Measurements from ENCODE around the gene HBG1.

- no peak for TF ChIP-seq ZNF768 (tag by site-specific recombination; IDR thresholded peaks at IDR 0.05)
- TF ChIP-seq, protein P1, sequence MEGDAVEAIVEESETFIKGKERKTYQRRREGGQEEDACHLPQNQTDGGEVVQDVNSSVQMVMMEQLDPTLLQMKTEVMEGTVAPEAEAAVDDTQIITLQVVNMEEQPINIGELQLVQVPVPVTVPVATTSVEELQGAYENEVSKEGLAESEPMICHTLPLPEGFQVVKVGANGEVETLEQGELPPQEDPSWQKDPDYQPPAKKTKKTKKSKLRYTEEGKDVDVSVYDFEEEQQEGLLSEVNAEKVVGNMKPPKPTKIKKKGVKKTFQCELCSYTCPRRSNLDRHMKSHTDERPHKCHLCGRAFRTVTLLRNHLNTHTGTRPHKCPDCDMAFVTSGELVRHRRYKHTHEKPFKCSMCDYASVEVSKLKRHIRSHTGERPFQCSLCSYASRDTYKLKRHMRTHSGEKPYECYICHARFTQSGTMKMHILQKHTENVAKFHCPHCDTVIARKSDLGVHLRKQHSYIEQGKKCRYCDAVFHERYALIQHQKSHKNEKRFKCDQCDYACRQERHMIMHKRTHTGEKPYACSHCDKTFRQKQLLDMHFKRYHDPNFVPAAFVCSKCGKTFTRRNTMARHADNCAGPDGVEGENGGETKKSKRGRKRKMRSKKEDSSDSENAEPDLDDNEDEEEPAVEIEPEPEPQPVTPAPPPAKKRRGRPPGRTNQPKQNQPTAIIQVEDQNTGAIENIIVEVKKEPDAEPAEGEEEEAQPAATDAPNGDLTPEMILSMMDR (tag by site-specific recombination; IDR thresholded peaks at IDR 0.05): no peak
Measured at GRCh38 chr11:5281596-5281995, 31.9 kb upstream of the HBG1 start.
